T-cell (primary cell): ENCODE results near the gene MPRIP. TPM values are rescaled to one million over a fixed set of nuclear protein-coding genes. Genes with fewer than 3 reads are reported as not detected.
A peak's percentile ranks its signal among the peaks of the same experiment; 100 is the strongest.
"Not testable (repeated sequence)": the region's sequence is repeated elsewhere in the genome, so short reads cannot be mapped to it uniquely, and the experiment has no call there.

Experiments used
- ATAC-seq, 4 experiments: fragments of 200-7000 bp in 3 of 4; fragments of 150-1000 bp in 1 of 4; cut with Tn5 transposase; replicated peaks in 1 of 4; 1 replicate in 3 of 4; 2 replicates in 1 of 4; pipeline ENCODE4 v1.10.0; 2021; ENCODE audit warnings: moderate library complexity in 3 of 4, mild to moderate bottlenecking in 2 of 4, moderate number of reproducible peaks in 1 of 4
- CTCF ChIA-PET, 2 donors: fragments of 300-600 bp; sonication (Branson Sonifier 250); formaldehyde crosslinking; loops; one replicate each; lab custom pipeline; 2022; ENCODE audit warnings: antibody characterized with exemption in 2 of 2; lab: Charles Lee
- POLR2A ChIA-PET, 2 donors: fragments of 300-600 bp; sonication (Branson Sonifier 250); formaldehyde crosslinking; loops; one replicate each; lab custom pipeline; 2022; ENCODE audit warnings: antibody characterized with exemption in 2 of 2; lab: Charles Lee
- DNase-seq, 35 experiments: peaks; one replicate each; pipeline versions ENCODE4 v3.0.0 to v3.0.0-alpha.2; 2013 to 2023
- H3K27ac ChIP-seq: one replicate; pipeline ENCODE4 v1.5.1; 2013; ENCODE audit warnings: low read length
- H3K27me3 ChIP-seq, 2 experiments: replicated peaks in 1 of 2; 1 replicate in 1 of 2; 2 replicates in 1 of 2; pipeline versions ENCODE4 v1.6.1 to v1.7.0; 2013; ENCODE audit warnings: low read length in 1 of 2, mixed read lengths in 1 of 2; ENCODE audit not compliant: control insufficient read depth in 2 of 2, insufficient read depth in 2 of 2; ENCODE audit errors: extremely low read depth in 1 of 2
- H3K36me3 ChIP-seq, 2 donors: 1 replicate in 1 of 2; 2 replicates in 1 of 2; pipeline versions ENCODE4 v1.6.1 to v1.7.0; 2013; ENCODE audit warnings: low read length in 1 of 2; ENCODE audit not compliant: control insufficient read depth in 2 of 2, insufficient read depth in 1 of 2; ENCODE audit errors: extremely low read depth in 1 of 2
- H3K4me1 ChIP-seq, 2 experiments: 1 replicate in 1 of 2; 2 replicates in 1 of 2; pipeline versions ENCODE4 v1.6.1 to v1.7.0; 2013; ENCODE audit warnings: low read length in 2 of 2, mixed read lengths in 1 of 2; ENCODE audit not compliant: insufficient read depth in 2 of 2, control insufficient read depth in 1 of 2; ENCODE audit errors: extremely low read depth in 1 of 2
- H3K4me3 ChIP-seq, 2 donors: 1 replicate in 1 of 2; 2 replicates in 1 of 2; pipeline versions ENCODE4 v1.5.1 to v1.7.0; 2013; ENCODE audit warnings: mild to moderate bottlenecking in 2 of 2, low read length in 1 of 2, moderate library complexity in 1 of 2; ENCODE audit not compliant: control insufficient read depth in 1 of 2; ENCODE audit errors: extremely low read depth in 1 of 2
- H3K9me3 ChIP-seq: 2 replicates; pipeline ENCODE4 v1.7.0; 2013
- H3K27ac Mint-ChIP-seq, 2 donors: one replicate each; pipeline ENCODE4 v1.8.0; 2020 to 2021; ENCODE audit warnings: mild to moderate bottlenecking in 2 of 2, mixed read lengths in 2 of 2
- H3K27me3 Mint-ChIP-seq, 2 donors: one replicate each; pipeline ENCODE4 v1.8.0; 2021 to 2022; ENCODE audit warnings: mixed read lengths in 2 of 2
- H3K36me3 Mint-ChIP-seq: one replicate; pipeline ENCODE4 v1.8.0; 2021; ENCODE audit warnings: mixed read lengths
- H3K4me1 Mint-ChIP-seq, 3 donors: one replicate each; pipeline ENCODE4 v1.8.0; 2020 to 2022; ENCODE audit warnings: mixed read lengths in 3 of 3, mild to moderate bottlenecking in 1 of 3
- H3K4me3 Mint-ChIP-seq, 3 donors: one replicate each; pipeline ENCODE4 v1.8.0; 2020 to 2022; ENCODE audit warnings: mild to moderate bottlenecking in 3 of 3, mixed read lengths in 3 of 3, moderate library complexity in 3 of 3
- H3K9me3 Mint-ChIP-seq, 3 donors: one replicate each; pipeline ENCODE4 v1.8.0; 2020 to 2022; ENCODE audit warnings: mixed read lengths in 3 of 3
- WGBS: methylation state at CpG from one replicate; pipeline ENCODE4 v1.1.5; 2013; ENCODE audit warnings: missing lambda C conversion rate; ENCODE audit not compliant: insufficient coverage; 5-methylcytosine and 5-hydroxymethylcytosine counted together
- total RNA-seq, 35 experiments: library from RNA in 6 of 35; stranded (reverse) in 6 of 35; fragments of 120-200 nt in 1 of 35; gene quantifications; one replicate each; pipeline versions ENCODE4 v1.2.1 to v1.2.4 and lab custom pipeline; 2013 to 2026

Gene MPRIP
- total RNA-seq, 5 donors from 2014 or later (not counting 1 experiment from before 2014, with no cell fraction given): 189 to 266 (median 247) TPM

GRCh38 chr17:17007891-17008290 is 34.4 kb upstream of the MPRIP start:
- H3K27me3 Mint-ChIP-seq, DNase-seq, H3K36me3 Mint-ChIP-seq, ATAC-seq, H3K27me3 ChIP-seq, H3K4me1 ChIP-seq, H3K9me3 Mint-ChIP-seq, H3K4me3 ChIP-seq, H3K36me3 ChIP-seq, H3K9me3 ChIP-seq, H3K4me1 Mint-ChIP-seq, H3K4me3 Mint-ChIP-seq, H3K27ac ChIP-seq, CTCF ChIA-PET, H3K27ac Mint-ChIP-seq, POLR2A ChIA-PET: not testable (repeated sequence)
- WGBS: no CpG with 5 or more reads among the region's 6 CpGs

GRCh38 chr17:17008621-17009397 is 33.4 kb upstream of the MPRIP start:
- H3K36me3 ChIP-seq, DNase-seq, POLR2A ChIA-PET, H3K4me3 ChIP-seq, H3K4me3 Mint-ChIP-seq, CTCF ChIA-PET, H3K9me3 Mint-ChIP-seq, H3K27me3 ChIP-seq, H3K27ac Mint-ChIP-seq, ATAC-seq, H3K4me1 Mint-ChIP-seq, H3K27me3 Mint-ChIP-seq, H3K9me3 ChIP-seq, H3K36me3 Mint-ChIP-seq, H3K27ac ChIP-seq, H3K4me1 ChIP-seq: not testable (repeated sequence)
- no CpG with 5 or more reads among the region's 10 CpGs for WGBS

- H3K9me3 Mint-ChIP-seq, H3K27ac ChIP-seq, H3K36me3 ChIP-seq, H3K4me3 Mint-ChIP-seq, H3K27me3 ChIP-seq, H3K36me3 Mint-ChIP-seq, DNase-seq, H3K4me1 ChIP-seq, CTCF ChIA-PET, H3K4me3 ChIP-seq, H3K27ac Mint-ChIP-seq, H3K4me1 Mint-ChIP-seq, POLR2A ChIA-PET, H3K9me3 ChIP-seq, H3K27me3 Mint-ChIP-seq, ATAC-seq: not testable (repeated sequence)
- no CpG with 5 or more reads among the region's 4 CpGs for WGBS
Observed at GRCh38 chr17:17009972-17010371, 32.3 kb upstream of the MPRIP start.

- H3K4me3 Mint-ChIP-seq, H3K9me3 Mint-ChIP-seq, H3K36me3 ChIP-seq, DNase-seq, H3K27ac ChIP-seq, H3K27me3 Mint-ChIP-seq, H3K9me3 ChIP-seq, H3K27ac Mint-ChIP-seq, CTCF ChIA-PET, ATAC-seq, H3K36me3 Mint-ChIP-seq, H3K4me3 ChIP-seq, H3K27me3 ChIP-seq, POLR2A ChIA-PET: not testable (repeated sequence)
- peaks cover 0 to 11% of the 10 kb centered on the region in 2 experiments for H3K4me1 ChIP-seq
- WGBS: no CpG with 5 or more reads among the region's 12 CpGs
- H3K4me1 Mint-ChIP-seq: peaks cover 7 to 12% (median 11%) of the 10 kb centered on the region in 3 donors
Observed at GRCh38 chr17:17010545-17011034, 31.7 kb upstream of the MPRIP start.

GRCh38 chr17:17011043-17011907 is 31.0 kb upstream of the MPRIP start:
- H3K27me3 Mint-ChIP-seq, H3K27ac ChIP-seq, H3K9me3 Mint-ChIP-seq, H3K4me3 Mint-ChIP-seq, H3K27ac Mint-ChIP-seq, ATAC-seq, CTCF ChIA-PET, DNase-seq, H3K9me3 ChIP-seq, H3K27me3 ChIP-seq, POLR2A ChIA-PET, H3K4me3 ChIP-seq, H3K36me3 ChIP-seq, H3K36me3 Mint-ChIP-seq: not testable (repeated sequence)
- peaks cover 14 to 18% (median 18%) of the 10 kb centered on the region in 3 donors for H3K4me1 Mint-ChIP-seq
- no CpG with 5 or more reads among the region's 12 CpGs for WGBS
- H3K4me1 ChIP-seq: peaks cover 0 to 13% of the 10 kb centered on the region in 2 experiments

GRCh38 chr17:17013828-17014747 is 28.2 kb upstream of the MPRIP start:
- H3K27me3 ChIP-seq, H3K4me3 ChIP-seq, H3K4me3 Mint-ChIP-seq, H3K27me3 Mint-ChIP-seq, H3K27ac ChIP-seq, POLR2A ChIA-PET, H3K9me3 Mint-ChIP-seq, H3K36me3 Mint-ChIP-seq, ATAC-seq, H3K36me3 ChIP-seq, CTCF ChIA-PET, DNase-seq, H3K9me3 ChIP-seq: not testable (repeated sequence)
- Mint-ChIP-seq H3K4me1 (peaks cover 33 to 40% (median 39%) of the 10 kb centered on the region in 3 donors), H3K27ac (peak overlapping the region; percentile 39 to 90)
- WGBS: 82% methylated on average over 12 of the region's 14 CpGs
- peaks cover 2 to 35% of the 10 kb centered on the region in 2 experiments for H3K4me1 ChIP-seq
